CD4-positive, alpha-beta T cell treated with Interferon gamma for 1 hour (primary cell): ENCODE results near the gene TANC1.

Source experiments
- DNase-seq: peaks from one replicate; pipeline ENCODE4 v3.0.0-alpha.2; 2020

TANC1 gene

GRCh38 chr2:159147690-159148089 lies 179.2 kb downstream of the TANC1 start:
- DNase-seq = no peak

DNA sequence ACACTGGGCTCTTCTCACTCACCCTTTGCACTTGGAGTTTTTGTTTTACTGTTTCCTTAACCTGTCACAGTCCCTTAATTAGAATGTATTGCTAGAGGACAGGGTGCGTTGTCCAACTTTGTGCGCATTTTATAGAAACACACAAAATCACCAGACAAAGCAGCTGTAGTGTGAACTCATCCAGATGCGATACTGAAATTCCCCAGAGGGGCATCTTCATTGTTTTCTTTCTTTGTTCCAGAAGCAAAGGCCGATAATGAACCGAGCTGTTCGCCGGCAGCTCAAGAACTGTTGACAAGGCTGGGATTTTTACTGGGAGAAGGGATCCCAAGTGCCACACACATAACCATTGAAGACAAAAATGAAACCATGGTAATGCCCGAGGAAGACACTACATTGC lies 180.5 kb downstream of the TANC1 start:
- DNase-seq = no peak

- no peak for DNase-seq
These were observed 181.3 kb downstream of the TANC1 start for GRCh38 chr2:159149747-159150146.

GRCh38 chr2:159150280-159150746 lies 181.9 kb downstream of the TANC1 start:
- no peak for DNase-seq

DNA sequence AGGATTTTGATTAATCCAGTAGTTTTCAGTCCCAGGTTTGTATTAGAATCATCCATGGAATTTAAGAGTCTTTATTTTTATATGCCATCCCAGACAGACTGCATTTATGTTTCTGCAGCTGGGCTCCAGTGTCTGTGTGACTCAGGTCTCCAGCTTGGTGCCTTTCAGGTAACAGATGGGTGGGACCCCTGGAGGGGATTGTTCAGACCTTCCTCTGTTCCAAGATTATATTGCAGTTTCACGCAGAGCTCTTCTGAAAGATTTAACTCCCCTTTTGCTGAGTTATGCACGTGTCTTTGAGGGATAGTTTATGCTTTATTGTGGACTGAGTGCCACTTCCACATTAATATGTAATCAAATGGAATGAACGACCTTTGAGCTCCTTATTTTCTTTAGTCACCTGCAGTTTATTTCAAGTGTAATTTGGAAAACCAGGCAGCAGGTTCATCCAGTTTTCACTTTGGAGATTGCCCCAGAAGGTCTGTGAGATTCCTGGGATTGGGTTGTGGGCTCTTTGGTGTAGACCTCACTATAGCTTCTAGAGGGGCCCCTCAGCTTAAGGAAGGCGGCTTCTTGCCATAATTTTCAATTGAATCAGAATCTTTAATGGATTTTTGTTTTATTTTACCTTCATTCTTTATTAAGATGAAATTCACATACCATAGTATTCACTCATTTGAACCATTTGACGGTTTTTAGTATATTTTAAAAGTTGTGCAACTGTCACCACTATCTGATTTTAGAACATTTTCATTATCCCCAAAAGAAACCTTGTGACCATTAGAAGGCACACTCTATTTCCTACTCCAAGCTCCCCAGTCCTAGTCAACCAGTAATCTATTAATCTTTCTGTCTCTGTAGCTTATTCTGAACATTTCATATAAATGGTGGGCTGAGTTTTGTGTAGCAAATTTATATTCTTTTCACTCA lies 183.0 kb downstream of the TANC1 start:
- no peak for DNase-seq

DNA sequence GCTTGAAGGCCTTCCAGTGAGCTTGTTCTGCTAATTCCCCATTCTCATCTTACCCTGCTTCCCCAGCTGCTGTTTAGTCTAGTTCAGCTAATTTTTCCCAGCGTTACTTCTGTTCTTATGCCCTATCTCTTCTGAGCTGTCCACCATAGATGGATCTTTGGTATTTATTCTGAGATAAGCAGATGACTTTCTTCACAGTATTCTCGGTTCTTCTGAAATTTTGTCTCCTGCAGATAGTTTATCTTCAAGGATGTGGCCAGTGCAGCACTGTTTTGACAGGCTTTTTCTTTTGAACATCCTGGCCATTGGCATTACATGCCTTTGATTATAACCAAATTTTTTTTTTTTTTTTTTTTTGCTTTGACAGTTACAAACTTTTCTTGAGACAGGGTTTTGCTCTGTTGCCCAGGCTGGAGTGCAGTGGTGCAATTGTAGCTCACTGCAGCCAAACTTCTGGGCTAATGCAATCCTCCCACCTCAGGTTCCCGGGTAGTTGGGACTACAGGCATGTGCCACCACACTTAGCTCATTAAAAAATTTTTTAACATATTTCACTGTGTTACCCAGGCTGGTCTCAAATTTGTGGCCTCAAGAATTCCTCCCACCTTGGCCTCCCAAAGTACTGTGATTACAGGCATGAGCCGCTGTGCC lies 183.8 kb downstream of the TANC1 start:
- no peak for DNase-seq

DNA sequence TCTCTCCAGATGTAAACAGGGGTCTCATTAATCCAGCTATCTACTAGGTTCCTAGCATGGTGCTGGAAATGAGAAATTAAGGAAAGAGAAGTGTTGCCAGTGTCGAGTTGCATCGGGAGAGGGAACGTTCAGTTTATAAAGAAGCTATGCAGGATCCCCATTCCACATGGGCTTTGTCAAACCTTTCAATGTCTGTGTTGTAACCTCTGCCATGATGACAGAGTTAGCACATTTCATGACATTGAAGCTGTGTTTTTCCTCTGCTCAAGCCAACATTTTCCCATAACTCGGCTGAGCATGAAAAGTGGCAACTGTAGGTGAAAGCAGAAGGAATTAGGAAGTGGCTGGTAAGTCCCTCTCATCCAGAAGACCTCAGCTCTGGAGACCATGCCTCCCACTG lies 184.6 kb downstream of the TANC1 start:
- no peak for DNase-seq

- DNase-seq = no peak
These were observed 185.0 kb downstream of the TANC1 start for GRCh38 chr2:159153463-159153862.

GRCh38 chr2:159153951-159154350 lies 185.5 kb downstream of the TANC1 start:
- no peak for DNase-seq

- DNase-seq = no peak
These were observed 185.9 kb downstream of the TANC1 start for GRCh38 chr2:159154366-159154765.

GRCh38 chr2:159155320-159155719 lies 186.9 kb downstream of the TANC1 start:
- no peak for DNase-seq

- no peak for DNase-seq
These were observed 187.4 kb downstream of the TANC1 start for GRCh38 chr2:159155791-159156190.

- no peak for DNase-seq
These were observed 188.4 kb downstream of the TANC1 start for GRCh38 chr2:159156834-159157233.

GRCh38 chr2:159157361-159158209 lies 189.1 kb downstream of the TANC1 start:
- no peak for DNase-seq

- DNase-seq = no peak
These were observed 192.0 kb downstream of the TANC1 start for GRCh38 chr2:159160412-159160811.

GRCh38 chr2:159160954-159161353 lies 192.5 kb downstream of the TANC1 start:
- DNase-seq = no peak

GRCh38 chr2:159163930-159164329 lies 195.5 kb downstream of the TANC1 start:
- no peak for DNase-seq

DNA sequence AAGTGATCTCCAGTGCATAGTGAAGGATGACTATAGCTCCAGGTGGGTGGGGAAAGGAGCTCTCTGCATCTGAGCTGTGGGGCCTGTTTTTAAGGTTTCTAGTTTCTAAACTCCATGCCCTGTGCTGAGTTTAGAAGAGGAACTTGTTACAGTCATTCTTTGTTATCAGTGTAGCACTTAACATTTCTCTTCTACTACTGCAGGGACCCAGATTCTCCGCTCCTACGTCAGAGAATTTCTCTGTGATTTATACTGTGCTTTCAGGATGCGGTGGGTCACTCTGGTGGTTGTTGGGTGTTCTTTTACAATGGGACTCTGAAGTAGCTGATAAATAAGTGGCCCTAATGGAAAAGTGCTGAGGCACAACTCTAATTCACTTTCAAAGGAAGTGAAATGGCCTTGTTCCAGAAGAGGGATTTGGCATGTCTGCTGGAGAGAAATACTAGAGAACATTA lies 196.0 kb downstream of the TANC1 start:
- no peak for DNase-seq

DNA sequence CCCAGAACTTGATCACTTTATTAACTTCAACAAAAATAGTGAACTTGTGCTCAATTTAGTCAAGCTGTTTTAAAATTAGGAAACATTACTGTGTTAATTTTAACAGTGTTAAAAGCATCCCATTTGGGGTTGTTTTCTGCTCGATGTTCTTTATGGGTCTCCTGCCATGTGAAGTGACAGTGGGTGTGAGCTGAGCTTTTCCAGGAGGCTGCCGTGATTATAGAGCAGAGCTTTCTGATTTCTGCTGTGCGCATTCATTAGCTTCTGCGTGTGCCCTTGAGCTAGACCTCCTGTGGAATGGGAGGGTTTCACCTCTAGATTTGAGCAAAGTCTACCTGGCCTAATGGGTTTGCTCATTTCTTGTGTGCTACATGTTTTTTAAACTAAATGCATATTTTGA lies 196.6 kb downstream of the TANC1 start:
- no peak for DNase-seq

DNA sequence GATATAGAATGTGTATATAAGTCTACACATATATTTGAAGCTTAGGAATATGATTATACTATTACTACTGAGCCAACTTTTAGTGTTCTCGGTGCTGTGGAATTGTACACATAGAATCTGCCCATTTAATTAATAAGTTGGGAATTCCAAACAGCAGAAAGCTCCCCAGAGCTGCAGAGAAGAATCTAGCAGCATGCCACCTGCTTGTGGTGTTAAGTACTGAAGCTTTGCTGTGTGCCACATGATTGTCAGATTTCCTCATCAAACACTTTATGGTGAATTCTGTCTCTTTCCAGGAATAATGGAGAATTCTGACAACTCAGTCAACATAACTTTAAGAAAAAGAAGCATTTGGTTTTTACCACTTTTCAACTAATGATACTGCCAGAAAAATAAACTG lies 200.3 kb downstream of the TANC1 start:
- no peak for DNase-seq

GRCh38 chr2:159169187-159169586 lies 200.7 kb downstream of the TANC1 start:
- DNase-seq = no peak

DNA sequence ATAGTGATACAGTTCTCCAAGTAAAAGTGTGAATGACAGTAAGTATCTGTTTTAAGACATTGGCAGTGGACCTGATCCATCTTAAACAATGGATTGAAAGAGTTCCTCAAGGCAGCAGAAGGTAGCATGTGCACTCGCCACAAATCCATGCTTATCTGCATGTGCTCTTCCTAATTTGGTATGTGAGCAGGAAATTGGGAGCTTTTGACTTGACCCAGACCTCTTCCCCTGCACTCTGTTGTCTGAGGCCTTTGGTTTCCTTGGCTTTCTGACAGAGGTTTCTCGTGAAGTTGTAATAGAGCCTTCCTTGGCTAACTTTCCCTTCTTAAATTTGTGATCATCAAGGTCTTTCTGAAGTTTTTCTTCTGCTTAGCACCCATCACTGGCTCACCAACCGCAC lies 204.0 kb downstream of the TANC1 start:
- no peak for DNase-seq

DNA sequence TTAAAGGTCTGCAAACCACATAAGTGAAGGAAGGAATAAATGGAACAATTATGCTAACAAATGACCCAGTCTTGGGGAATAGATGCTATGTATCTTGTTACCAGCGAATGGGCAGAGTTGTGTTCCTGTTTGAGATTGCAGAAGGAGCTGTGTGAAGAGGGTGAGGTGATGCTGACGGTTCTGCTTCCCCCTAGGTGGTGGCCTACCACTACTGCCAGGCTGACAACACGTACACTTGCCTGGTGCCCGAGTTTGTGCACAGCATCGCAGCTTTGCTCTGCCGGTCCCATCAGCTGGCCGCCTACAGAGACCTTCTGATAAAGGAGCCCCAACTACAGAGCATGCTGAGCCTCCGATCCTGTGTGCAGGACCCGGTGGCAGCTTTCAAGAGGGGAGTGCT lies 206.3 kb downstream of the TANC1 start:
- no peak for DNase-seq
